ENCODE data around the gene ST3GAL5.

The ST3GAL5 gene

GRCh38 chr2:85864654-85865053 is 24.1 kb downstream of the ST3GAL5 start:
- DNase-seq, result no peak

DNA sequence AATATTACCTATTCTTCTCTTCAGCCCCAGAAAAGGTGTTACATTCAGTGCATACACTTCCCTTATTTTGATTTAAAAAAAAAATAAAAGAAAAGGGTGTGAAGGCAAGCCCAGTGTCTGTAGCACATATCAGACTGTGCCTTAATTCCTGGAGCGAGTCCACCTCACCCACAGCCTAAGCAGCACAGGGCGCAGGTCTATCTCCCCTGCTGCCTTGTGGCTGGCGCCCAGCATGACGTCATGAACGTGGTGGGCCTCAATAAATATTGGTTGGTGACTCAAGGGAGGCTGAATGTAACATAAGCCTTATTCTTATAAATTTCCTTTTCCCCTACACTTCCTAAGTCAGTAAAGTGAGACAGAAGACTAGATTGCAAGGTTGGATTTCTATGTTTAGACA is 26.4 kb downstream of the ST3GAL5 start:
- no peak for DNase-seq

- DNase-seq, result no peak
Observed at GRCh38 chr2:85861650-85862049, 27.1 kb downstream of the ST3GAL5 start.

DNA sequence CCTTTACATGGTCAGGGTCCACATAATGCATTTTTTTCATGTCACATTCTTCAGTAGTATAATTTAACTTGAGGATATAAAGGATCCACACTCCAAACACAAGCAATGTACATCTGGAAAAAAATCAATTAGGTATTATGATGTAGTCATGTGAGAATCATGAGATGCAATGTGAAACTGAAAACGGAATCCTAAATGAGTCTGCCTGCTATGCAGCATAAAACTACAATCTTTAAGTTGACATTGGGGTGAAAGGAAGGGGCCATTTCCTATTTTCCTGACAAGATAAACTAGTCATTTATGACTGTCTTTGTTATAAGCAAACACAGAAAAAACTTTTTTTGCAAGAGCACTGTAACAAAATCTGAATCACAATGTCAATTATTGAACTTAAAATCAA is 27.6 kb downstream of the ST3GAL5 start:
- no peak for DNase-seq

- no peak for DNase-seq
Observed at GRCh38 chr2:85858841-85859240, 29.9 kb downstream of the ST3GAL5 start.

DNA sequence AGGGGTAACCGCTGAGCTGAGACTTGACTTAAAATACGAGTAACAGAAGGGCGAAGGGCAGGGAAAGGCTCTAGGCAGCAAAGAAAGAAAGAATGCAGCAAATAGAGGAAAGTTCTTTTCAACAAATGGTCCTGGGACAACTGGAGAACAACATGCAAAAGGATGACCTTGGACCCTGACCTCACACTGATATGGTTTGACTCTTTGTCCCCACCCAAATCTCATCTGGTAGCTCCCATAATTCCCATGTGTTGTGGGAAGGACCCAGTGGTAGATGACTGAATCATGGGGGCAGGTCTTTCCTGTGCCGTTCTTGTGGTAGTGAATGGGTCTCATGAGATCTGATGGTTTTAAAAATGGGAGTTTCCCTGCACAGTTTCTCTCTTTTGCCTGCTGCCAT is 33.9 kb downstream of the ST3GAL5 start:
- no peak for DNase-seq

DNA sequence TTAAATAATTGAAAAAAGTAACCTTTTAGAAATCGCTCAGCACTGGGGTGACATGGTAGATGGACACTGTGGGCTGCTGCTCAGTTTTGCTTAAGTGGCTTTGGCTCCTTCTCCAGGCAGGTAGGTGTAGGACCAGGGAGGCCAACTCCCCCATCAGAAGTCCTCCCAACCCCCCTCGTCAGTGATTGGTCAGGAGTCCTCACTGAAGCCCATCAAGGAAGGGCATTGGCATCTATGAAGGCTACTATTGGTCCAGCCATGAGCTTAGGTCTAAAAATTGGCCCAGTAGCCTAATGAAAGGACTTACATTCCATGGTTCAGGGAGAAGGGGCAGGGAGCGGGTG is 34.7 kb downstream of the ST3GAL5 start:
- no peak for DNase-seq

- DNase-seq, result no peak
Observed at GRCh38 chr2:85853499-85854165, 35.2 kb downstream of the ST3GAL5 start.

DNA sequence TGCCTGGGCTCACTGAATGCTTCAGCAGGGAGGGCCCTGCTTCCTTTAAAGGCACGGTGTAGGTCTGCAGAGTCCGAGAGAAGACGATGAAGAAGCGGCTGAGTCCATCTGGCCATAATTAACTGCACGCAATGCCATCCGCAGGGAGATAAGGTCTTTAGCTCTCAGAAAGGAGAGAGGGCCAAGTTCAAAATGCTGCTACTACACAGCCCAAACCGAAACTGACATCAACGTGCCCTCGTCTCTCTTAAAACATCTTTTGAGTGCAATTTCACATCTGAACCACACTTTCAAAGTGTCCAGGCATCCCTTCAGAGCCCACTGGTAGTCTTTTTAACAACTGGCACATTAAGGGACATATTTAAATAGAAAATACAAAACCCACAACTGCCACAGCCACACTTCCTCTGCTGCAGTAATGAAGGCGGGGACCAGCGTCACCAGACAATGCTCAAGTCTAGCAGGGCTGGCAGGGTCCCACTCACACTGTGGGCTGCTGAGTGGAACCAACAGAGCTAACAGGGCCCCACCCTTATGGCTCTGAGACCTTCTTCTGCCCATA is 35.8 kb downstream of the ST3GAL5 start:
- peak; percentile 10 for DNase-seq

GRCh38 chr2:85852152-85852840 is 36.5 kb downstream of the ST3GAL5 start:
- no peak for DNase-seq

- DNase-seq, result peak; percentile 78
Observed at GRCh38 chr2:85851253-85852151, 37.3 kb downstream of the ST3GAL5 start.

GRCh38 chr2:85850451-85850850 is 38.3 kb downstream of the ST3GAL5 start:
- no peak for DNase-seq

- DNase-seq, result no peak
Observed at GRCh38 chr2:85847051-85847588, 41.7 kb downstream of the ST3GAL5 start.

GRCh38 chr2:85846411-85846810 is 42.4 kb downstream of the ST3GAL5 start:
- peak; percentile 89 for DNase-seq

- DNase-seq, result no peak
Observed at GRCh38 chr2:85844486-85844885, 44.3 kb downstream of the ST3GAL5 start.

GRCh38 chr2:85843543-85843942 is 45.2 kb downstream of the ST3GAL5 start:
- DNase-seq, result no peak

DNA sequence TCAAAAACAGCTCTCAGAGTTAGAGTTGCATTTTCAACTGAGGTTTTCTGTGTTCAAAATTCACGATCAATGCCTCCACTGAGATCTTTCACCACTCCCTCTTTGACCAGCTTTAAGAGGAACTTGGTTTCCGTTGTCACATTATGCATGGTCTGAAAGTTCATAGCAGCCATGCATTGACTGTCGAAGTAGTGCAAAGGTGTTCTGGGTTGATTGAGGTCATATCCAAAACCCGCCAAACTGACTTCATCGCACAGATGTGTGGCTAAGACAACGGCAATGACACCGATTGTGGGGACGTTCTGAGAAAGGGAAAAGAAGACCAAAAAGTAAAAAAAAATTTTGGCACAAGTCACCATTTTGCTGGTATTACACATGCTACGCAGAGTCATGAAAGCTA is 48.7 kb downstream of the ST3GAL5 start:
- DNase-seq, result no peak

GRCh38 chr2:85839461-85839860 is 49.3 kb downstream of the ST3GAL5 start:
- DNase-seq, result no peak

GRCh38 chr2:85838641-85839040 is 50.1 kb downstream of the ST3GAL5 start:
- no peak for DNase-seq

DNA sequence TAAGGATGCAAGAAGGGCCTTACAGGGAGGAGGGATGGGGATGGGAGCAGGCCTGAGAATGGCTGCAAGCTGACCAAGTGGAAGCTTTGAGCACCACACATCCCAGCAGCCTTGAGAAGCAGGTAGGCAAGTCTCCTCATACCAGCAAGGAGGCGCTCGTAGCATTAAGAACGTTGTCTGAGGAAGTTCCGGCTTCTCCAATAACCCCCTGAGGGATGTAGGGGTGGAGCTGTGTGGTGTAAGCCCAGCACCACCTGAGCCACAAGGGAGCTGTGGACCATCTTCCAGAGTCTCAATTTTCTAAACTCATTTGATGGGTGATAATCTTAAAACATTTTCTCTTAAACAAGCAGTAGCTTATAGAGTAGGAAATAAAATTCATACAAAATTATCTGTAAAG is 50.6 kb downstream of the ST3GAL5 start:
- DNase-seq, result no peak

- DNase-seq, result no peak
Observed at GRCh38 chr2:85834466-85834865, 54.3 kb downstream of the ST3GAL5 start.

- no peak for DNase-seq
Observed at GRCh38 chr2:85831735-85832134, 57.1 kb downstream of the ST3GAL5 start.

GRCh38 chr2:85830645-85831044 is 58.1 kb downstream of the ST3GAL5 start:
- no peak for DNase-seq
